Neural cell (in vitro differentiated cells): ENCODE measurements around the gene CHD2. TPM values are rescaled to one million over a fixed set of nuclear protein-coding genes. Genes with fewer than 3 reads are reported as not detected.

Experiments
- H2AFZ ChIP-seq: fragments of 200-600, 300-800 bp; sonication (generic), shearing (Covaris generic); 2 replicates; pipeline ENCODE4 v1.6.0; 2014; ENCODE audit warnings: low read depth, mild to moderate bottlenecking, antibody characterized with exemption, low read length, moderate library complexity
- H3F3A ChIP-seq: fragments of 200-600 bp; shearing (Covaris generic); 2 replicates; pipeline ENCODE4 v1.6.1; 2016; ENCODE audit warnings: mild to moderate bottlenecking, moderate library complexity, mixed read lengths, antibody characterized with exemption, low read length; ENCODE audit not compliant: insufficient read depth, poor library complexity, severe bottlenecking
- H3K27ac ChIP-seq: fragments of 200-600, 300-800 bp; sonication (generic), shearing (Covaris generic); 2 replicates; pipeline ENCODE4 v1.5.1; 2014; ENCODE audit warnings: mild to moderate bottlenecking, low read length, moderate library complexity
- H3K27me3 ChIP-seq: fragments of 300-800, 200-600 bp; sonication (generic), shearing (Covaris generic); 2 replicates; pipeline ENCODE4 v1.6.0; 2014; ENCODE audit warnings: mild to moderate bottlenecking, low read depth, low read length, moderate library complexity; ENCODE audit not compliant: insufficient read depth
- H3K36me3 ChIP-seq: fragments of 300-800, 200-600 bp; sonication (generic), shearing (Covaris generic); 2 replicates; pipeline ENCODE4 v1.5.1; 2014; ENCODE audit warnings: mild to moderate bottlenecking, antibody characterized with exemption, low read length, moderate library complexity; ENCODE audit not compliant: insufficient read depth
- H3K4me2 ChIP-seq: fragments of 300-800, 200-600 bp; sonication (generic), shearing (Covaris generic); 2 replicates; pipeline ENCODE4 v1.6.0; 2014; ENCODE audit warnings: mild to moderate bottlenecking, low read length
- H3K4me3 ChIP-seq: fragments of 300-800, 200-600 bp; sonication (generic), shearing (Covaris generic); 2 replicates; pipeline ENCODE4 v1.5.1; 2014; ENCODE audit warnings: mild to moderate bottlenecking, low read length, moderate library complexity
- H3K79me2 ChIP-seq: fragments of 200-600 bp; shearing (Covaris generic); replicated peaks from 2 replicates; pipeline ENCODE4 v1.6.0; 2014; ENCODE audit warnings: mild to moderate bottlenecking, low read length, moderate library complexity; ENCODE audit not compliant: insufficient read depth
- H3K9ac ChIP-seq: fragments of 300-800, 200-600 bp; sonication (generic), shearing (Covaris generic); 2 replicates; pipeline ENCODE4 v1.6.1; 2016; ENCODE audit warnings: mild to moderate bottlenecking, low read length, mixed read lengths
- H3K9me2 ChIP-seq: fragments of 200-600 bp; shearing (Covaris generic); 2 replicates; pipeline ENCODE4 v1.6.1; 2016; ENCODE audit warnings: mild to moderate bottlenecking, low read length, mixed read lengths; ENCODE audit not compliant: insufficient read depth
- H3K9me3 ChIP-seq: fragments of 200-600, 300-800 bp; sonication (generic), shearing (Covaris generic); 2 replicates; pipeline ENCODE4 v1.6.1; 2016; ENCODE audit warnings: mild to moderate bottlenecking, mixed run types, low read length, moderate library complexity, mixed read lengths
- H4K20me1 ChIP-seq: fragments of 200-600 bp; shearing (Covaris generic); 2 replicates; pipeline ENCODE4 v1.6.1; 2016; ENCODE audit warnings: mild to moderate bottlenecking, mixed run types; ENCODE audit not compliant: insufficient read depth
- EP300 ChIP-seq: fragments of 450-650 bp; conservative IDR thresholded peaks from 2 replicates; pipeline ENCODE4 v1.6.1; 2014; ENCODE audit warnings: antibody characterized with exemption, mild to moderate bottlenecking, moderate library complexity; ENCODE audit not compliant: poor library complexity, severe bottlenecking
- EZH2 ChIP-seq: fragments of 200-600, 300-800 bp; shearing (Covaris generic), sonication (generic); IDR thresholded peaks from 2 replicates; pipeline ENCODE4 v1.6.1; 2014; ENCODE audit warnings: antibody characterized with exemption, low read length, borderline replicate concordance, mild to moderate bottlenecking; ENCODE audit not compliant: insufficient read depth, poor library complexity, severe bottlenecking
- MXI1 ChIP-seq: fragments of 450-650 bp; conservative IDR thresholded peaks from 2 replicates; pipeline ENCODE4 v1.6.1; 2014; ENCODE audit warnings: antibody characterized with exemption, mild to moderate bottlenecking; ENCODE audit not compliant: poor library complexity, severe bottlenecking
- POLR2AphosphoS5 ChIP-seq: IDR thresholded peaks from 2 replicates; pipeline ENCODE4 v1.6.1; 2012
- RAD21 ChIP-seq: fragments of 450-650 bp; conservative IDR thresholded peaks from 2 replicates; pipeline ENCODE4 v1.6.1; 2014; ENCODE audit warnings: antibody characterized with exemption, mild to moderate bottlenecking, moderate library complexity
- SMC3 ChIP-seq: fragments of 450-650 bp; conservative IDR thresholded peaks from 2 replicates; pipeline ENCODE4 v1.6.1; 2014; ENCODE audit warnings: antibody characterized with exemption, mild to moderate bottlenecking, moderate library complexity; ENCODE audit not compliant: poor library complexity
- TAF1 ChIP-seq: IDR thresholded peaks from 2 replicates; pipeline ENCODE4 v1.6.1; 2012; ENCODE audit warnings: low read depth
- polyA plus RNA-seq: library from polyadenylated mRNA; depleted of rRNA; stranded (reverse); fragments of >200 nt; gene quantifications from 2 replicates; pipeline ENCODE4 v1.2.3, GENCODE V29; 2014
- TF ChIP-seq, protein P1 (sequence below): IDR thresholded peaks from 2 replicates; pipeline ENCODE4 v1.6.1; 2012; ENCODE audit warnings: borderline replicate concordance
- TF ChIP-seq, protein P2 (sequence below): fragments of 450-650 bp; IDR thresholded peaks from 2 replicates; pipeline ENCODE4 v1.5.1; 2014; ENCODE audit warnings: antibody characterized with exemption, mild to moderate bottlenecking, moderate library complexity; ENCODE audit not compliant: poor library complexity, severe bottlenecking

CHD2 gene
- polyA plus RNA-seq, 1 donor from 2014 or later, result 113 TPM

DNA sequence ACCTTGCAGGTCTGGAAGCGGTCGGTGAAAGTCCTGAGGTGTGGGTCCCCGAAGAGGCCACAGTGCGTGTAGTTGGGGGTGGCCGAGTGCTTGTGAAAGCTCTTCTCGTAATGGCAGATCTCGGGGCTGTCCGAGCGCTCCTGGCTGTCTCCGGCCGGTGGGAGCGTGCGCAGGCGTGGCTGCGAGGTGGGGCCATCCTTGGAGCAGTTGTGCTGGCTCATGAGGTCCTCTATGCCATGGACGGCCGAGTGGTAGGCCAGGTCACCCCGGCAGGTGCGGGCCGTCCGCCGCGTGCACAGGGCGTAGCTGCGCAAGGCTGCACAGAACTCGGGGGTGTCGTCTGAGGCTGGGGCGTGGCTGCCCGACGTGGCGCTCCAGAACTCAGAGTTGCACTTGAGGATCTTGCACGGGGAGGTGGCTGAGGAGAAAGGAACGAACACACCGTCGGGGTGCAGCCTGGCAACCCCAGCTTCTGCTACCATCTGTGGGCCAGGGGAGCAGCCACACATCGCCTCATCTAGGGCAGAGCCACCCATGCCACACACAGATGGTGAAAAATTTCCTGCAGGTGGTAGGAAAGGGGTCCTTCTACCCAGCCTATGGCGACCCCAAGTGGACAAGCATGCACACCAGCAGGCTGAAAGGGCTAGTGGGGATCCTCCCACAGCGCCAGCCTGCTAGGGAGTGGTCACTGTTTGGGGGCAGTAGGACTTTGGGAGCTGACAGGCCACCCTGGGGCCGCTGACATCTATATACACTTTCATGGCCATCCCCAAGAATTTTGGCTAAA is 152.2 kb downstream of the CHD2 start:
- Histone ChIP-seq H3K27ac (no peak overlapping the region), H3K4me3 (no peak overlapping the region), H3K79me2 (peaks cover 24% of the 10 kb centered on the region)

DNA sequence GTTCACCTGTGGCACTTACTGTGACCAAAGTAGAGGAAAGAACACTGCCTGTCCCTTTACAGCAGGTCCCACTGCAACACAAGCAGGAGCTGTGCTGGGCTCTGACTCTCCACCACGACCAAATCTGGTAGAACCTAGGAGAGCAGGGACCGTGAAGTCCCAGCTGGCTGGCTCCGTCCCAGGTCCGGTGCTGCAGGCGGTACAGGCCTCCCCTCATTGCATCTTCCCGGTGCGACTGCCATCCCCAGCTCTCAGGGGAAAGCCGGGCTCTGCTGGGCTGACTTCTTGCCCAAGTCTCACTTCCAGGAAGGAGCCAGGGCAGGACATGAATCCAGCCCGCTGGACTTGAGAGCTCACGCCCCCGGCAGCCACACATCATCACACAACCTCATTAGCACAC is 155.1 kb downstream of the CHD2 start:
- Histone ChIP-seq H3K9ac (no peak overlapping the region), H3K27me3 (no peaks in the 10 kb centered on the region), H3K36me3 (no peaks in the 10 kb centered on the region), H3F3A (no peaks in the 10 kb centered on the region), H3K9me2 (no peaks in the 10 kb centered on the region), H2AFZ (no peak overlapping the region), H3K79me2 (peaks cover 53% of the 10 kb centered on the region), H3K4me2 (no peak overlapping the region), H3K4me3 (no peak overlapping the region), H3K27ac (no peak overlapping the region), H4K20me1 (no peaks in the 10 kb centered on the region), H3K9me3 (no peaks in the 10 kb centered on the region)
- TF ChIP-seq EP300, result no peak
- TF ChIP-seq, protein P1, sequence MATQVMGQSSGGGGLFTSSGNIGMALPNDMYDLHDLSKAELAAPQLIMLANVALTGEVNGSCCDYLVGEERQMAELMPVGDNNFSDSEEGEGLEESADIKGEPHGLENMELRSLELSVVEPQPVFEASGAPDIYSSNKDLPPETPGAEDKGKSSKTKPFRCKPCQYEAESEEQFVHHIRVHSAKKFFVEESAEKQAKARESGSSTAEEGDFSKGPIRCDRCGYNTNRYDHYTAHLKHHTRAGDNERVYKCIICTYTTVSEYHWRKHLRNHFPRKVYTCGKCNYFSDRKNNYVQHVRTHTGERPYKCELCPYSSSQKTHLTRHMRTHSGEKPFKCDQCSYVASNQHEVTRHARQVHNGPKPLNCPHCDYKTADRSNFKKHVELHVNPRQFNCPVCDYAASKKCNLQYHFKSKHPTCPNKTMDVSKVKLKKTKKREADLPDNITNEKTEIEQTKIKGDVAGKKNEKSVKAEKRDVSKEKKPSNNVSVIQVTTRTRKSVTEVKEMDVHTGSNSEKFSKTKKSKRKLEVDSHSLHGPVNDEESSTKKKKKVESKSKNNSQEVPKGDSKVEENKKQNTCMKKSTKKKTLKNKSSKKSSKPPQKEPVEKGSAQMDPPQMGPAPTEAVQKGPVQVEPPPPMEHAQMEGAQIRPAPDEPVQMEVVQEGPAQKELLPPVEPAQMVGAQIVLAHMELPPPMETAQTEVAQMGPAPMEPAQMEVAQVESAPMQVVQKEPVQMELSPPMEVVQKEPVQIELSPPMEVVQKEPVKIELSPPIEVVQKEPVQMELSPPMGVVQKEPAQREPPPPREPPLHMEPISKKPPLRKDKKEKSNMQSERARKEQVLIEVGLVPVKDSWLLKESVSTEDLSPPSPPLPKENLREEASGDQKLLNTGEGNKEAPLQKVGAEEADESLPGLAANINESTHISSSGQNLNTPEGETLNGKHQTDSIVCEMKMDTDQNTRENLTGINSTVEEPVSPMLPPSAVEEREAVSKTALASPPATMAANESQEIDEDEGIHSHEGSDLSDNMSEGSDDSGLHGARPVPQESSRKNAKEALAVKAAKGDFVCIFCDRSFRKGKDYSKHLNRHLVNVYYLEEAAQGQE, result no peak

More for the DNA sequence above, 152.2 kb downstream of the CHD2 start:
- Histone ChIP-seq H3K9ac (no peak overlapping the region), H4K20me1 (no peaks in the 10 kb centered on the region), H3K36me3 (no peaks in the 10 kb centered on the region), H3K9me3 (no peaks in the 10 kb centered on the region), H3F3A (no peaks in the 10 kb centered on the region), H3K4me2 (no peak overlapping the region), H3K9me2 (no peaks in the 10 kb centered on the region), H3K27me3 (no peaks in the 10 kb centered on the region), H2AFZ (no peak overlapping the region)
- TF ChIP-seq POLR2AphosphoS5, result no peak
- TF ChIP-seq EP300, result no peak
- TF ChIP-seq MXI1, result no peak
- TF ChIP-seq, protein P1, result no peak
- no peak for TF ChIP-seq SMC3
- no peak for TF ChIP-seq TAF1
- TF ChIP-seq, protein P2, sequence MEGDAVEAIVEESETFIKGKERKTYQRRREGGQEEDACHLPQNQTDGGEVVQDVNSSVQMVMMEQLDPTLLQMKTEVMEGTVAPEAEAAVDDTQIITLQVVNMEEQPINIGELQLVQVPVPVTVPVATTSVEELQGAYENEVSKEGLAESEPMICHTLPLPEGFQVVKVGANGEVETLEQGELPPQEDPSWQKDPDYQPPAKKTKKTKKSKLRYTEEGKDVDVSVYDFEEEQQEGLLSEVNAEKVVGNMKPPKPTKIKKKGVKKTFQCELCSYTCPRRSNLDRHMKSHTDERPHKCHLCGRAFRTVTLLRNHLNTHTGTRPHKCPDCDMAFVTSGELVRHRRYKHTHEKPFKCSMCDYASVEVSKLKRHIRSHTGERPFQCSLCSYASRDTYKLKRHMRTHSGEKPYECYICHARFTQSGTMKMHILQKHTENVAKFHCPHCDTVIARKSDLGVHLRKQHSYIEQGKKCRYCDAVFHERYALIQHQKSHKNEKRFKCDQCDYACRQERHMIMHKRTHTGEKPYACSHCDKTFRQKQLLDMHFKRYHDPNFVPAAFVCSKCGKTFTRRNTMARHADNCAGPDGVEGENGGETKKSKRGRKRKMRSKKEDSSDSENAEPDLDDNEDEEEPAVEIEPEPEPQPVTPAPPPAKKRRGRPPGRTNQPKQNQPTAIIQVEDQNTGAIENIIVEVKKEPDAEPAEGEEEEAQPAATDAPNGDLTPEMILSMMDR, result no peak
- TF ChIP-seq RAD21, result no peak
- no peak for TF ChIP-seq EZH2
